Stimulated activated CD8-positive, alpha-beta memory T cell treated with anti-CD3 and anti-CD28 coated beads, Interleukin-7, amount 100 ng/mL, for 48 hours (primary cell): Measurements from ENCODE around the gene TMSB15C.
"Not testable (repeated sequence)": the region's sequence is repeated elsewhere in the genome, so short reads cannot be mapped to it uniquely, and the experiment has no call there.

Experiments used
- DNase-seq, 2 donors: peaks; one replicate each; pipeline ENCODE4 v3.0.0-alpha.2; 2020; ENCODE audit warnings: low read depth in 1 of 2; ENCODE audit errors: extremely low read depth in 1 of 2

TMSB15C gene

GRCh38 chrX:104075778-104076445, at the start of gene TMSB15C:
TSS of gene TMSB15C (minus strand) at chrX:104076236.
- DNase-seq, result not testable (repeated sequence)

GRCh38 chrX:104122829-104123228, 46.8 kb upstream of the TMSB15C start:
- DNase-seq, result no peak

- DNase-seq, result no peak
Measured at GRCh38 chrX:104118765-104119164, 42.7 kb upstream of the TMSB15C start.

GRCh38 chrX:104117759-104118158, 41.7 kb upstream of the TMSB15C start:
- no peak for DNase-seq

GRCh38 chrX:104113222-104113965, 37.4 kb upstream of the TMSB15C start:
- peak in 1 of 2 donors; percentile 32 for DNase-seq

GRCh38 chrX:104112326-104112951, 36.4 kb upstream of the TMSB15C start, which contains the start of gene ZCCHC18:
TSS of gene ZCCHC18 (plus strand) at chrX:104112523. CDS start at chrX:104114112, 1,589 bp downstream.
- DNase-seq, result peak in 1 of 2 donors; percentile 10

- not testable (repeated sequence) for DNase-seq
Measured at GRCh38 chrX:104110491-104111240, 34.6 kb upstream of the TMSB15C start.

- no peak for DNase-seq
Measured at GRCh38 chrX:104108955-104109354, 32.9 kb upstream of the TMSB15C start.

GRCh38 chrX:104105330-104106262, 29.6 kb upstream of the TMSB15C start:
- DNase-seq, result no peak

GRCh38 chrX:104104676-104105075, 28.6 kb upstream of the TMSB15C start:
- no peak for DNase-seq

GRCh38 chrX:104098919-104099318, 22.9 kb upstream of the TMSB15C start:
- DNase-seq, result no peak

GRCh38 chrX:104098151-104098808, 22.2 kb upstream of the TMSB15C start:
- DNase-seq, result no peak

GRCh38 chrX:104085919-104086318, 9.9 kb upstream of the TMSB15C start:
- DNase-seq, result no peak

- no peak for DNase-seq
Measured at GRCh38 chrX:104085477-104085876, 9.4 kb upstream of the TMSB15C start.

GRCh38 chrX:104084534-104085277, 8.7 kb upstream of the TMSB15C start:
- no peak for DNase-seq

- no peak for DNase-seq
Measured at GRCh38 chrX:104084063-104084462, 8.0 kb upstream of the TMSB15C start.

- DNase-seq, result not testable (repeated sequence)
Measured at GRCh38 chrX:104077854-104078253, 1.8 kb upstream of the TMSB15C start.

- not testable (repeated sequence) for DNase-seq
Measured at GRCh38 chrX:104062636-104063035, 13.4 kb downstream of the TMSB15C start.

GRCh38 chrX:104054956-104055355, 21.1 kb downstream of the TMSB15C start:
- not testable (repeated sequence) for DNase-seq
